ENCODE measurements around the gene PBX3. TPM values are rescaled to one million over a fixed set of nuclear protein-coding genes. Genes with fewer than 3 reads are reported as not detected.

PBX3 gene
- total and polyA plus RNA-seq, 8 donors = 36.3 to 53.6 (median 42.8) TPM

- Histone ChIP-seq H3K9me3 (no peaks in the 10 kb centered on the region), H3K4me1 (no peaks in the 10 kb centered on the region), H3K27me3 (no peaks in the 10 kb centered on the region), H3K27ac (no peak overlapping the region), H3K4me3 (no peak overlapping the region), H3K36me3 (peaks cover 0 to 41% of the 10 kb centered on the region in 2 donors)
- DNase-seq (no peak), ATAC-seq (no peak)
- intact Hi-C loops (cut with DNase I) = no loop called here
- TF ChIP-seq CTCF (IDR thresholded peaks at IDR 0.05) = no peak
Measured at GRCh38 chr9:125963932-125964331, 216.8 kb downstream of the PBX3 start.

DNA sequence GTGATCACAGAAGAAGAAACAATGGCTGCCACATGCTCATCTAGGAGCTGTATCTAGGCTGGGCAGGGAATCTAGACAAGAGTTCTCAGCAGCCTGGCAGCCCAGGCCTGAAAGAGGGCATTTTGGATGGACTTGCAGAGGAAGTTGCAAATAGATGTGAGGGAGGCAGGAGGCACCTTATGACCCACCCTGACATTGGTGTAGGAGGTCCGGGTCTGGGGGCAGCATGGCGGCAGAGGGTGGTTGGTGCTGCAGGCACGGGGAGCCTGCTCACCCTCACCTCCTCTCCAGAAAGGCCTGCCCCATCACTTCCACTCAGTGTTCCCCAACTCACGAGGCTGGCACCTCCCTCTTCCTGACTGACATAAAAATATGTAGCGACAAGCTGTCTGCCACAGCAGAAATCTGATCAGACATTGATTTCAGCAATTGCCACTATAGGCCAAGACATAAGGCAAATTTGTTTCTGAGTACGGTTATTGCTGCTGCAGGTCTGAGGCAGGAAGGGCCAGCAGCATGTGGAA, 217.6 kb downstream of the PBX3 start:
- ATAC-seq (no peak), DNase-seq (no peak)
- H3K9me3 ChIP-seq = no peaks in the 10 kb centered on the region
- intact Hi-C loops (cut with DNase I) = no loop called here
- no peaks in the 10 kb centered on the region for H3K27me3 ChIP-seq
- no peak overlapping the region for H3K4me3 ChIP-seq
- H3K36me3 ChIP-seq = peaks cover 0 to 41% of the 10 kb centered on the region in 2 donors
- no peaks in the 10 kb centered on the region for H3K4me1 ChIP-seq
- no peak overlapping the region for H3K27ac ChIP-seq
- no peak for TF ChIP-seq CTCF (IDR thresholded peaks at IDR 0.05)

- TF ChIP-seq CTCF (IDR thresholded peaks at IDR 0.05) = no peak
- no peak overlapping the region for H3K4me3 ChIP-seq
- no peaks in the 10 kb centered on the region for H3K4me1 ChIP-seq
- no peaks in the 10 kb centered on the region for H3K9me3 ChIP-seq
- no peak for ATAC-seq
- no peaks in the 10 kb centered on the region for H3K27me3 ChIP-seq
- peaks cover 0 to 41% of the 10 kb centered on the region in 2 donors for H3K36me3 ChIP-seq
- intact Hi-C loops (cut with DNase I) = no loop called here
- no peak overlapping the region for H3K27ac ChIP-seq
- DNase-seq = no peak
Measured at GRCh38 chr9:125965477-125965876, 218.3 kb downstream of the PBX3 start.

GRCh38 chr9:125966466-125966865, 219.3 kb downstream of the PBX3 start:
- ATAC-seq = no peak

More at GRCh38 chr9:125966466-125966865, 219.3 kb downstream of the PBX3 start:
- H3K27ac ChIP-seq = no peak overlapping the region
- intact Hi-C loops (cut with DNase I) = no loop called here
- no peaks in the 10 kb centered on the region for H3K9me3 ChIP-seq
- no peaks in the 10 kb centered on the region for H3K4me1 ChIP-seq
- H3K36me3 ChIP-seq = peaks cover 0 to 41% of the 10 kb centered on the region in 2 donors
- no peaks in the 10 kb centered on the region for H3K27me3 ChIP-seq
- H3K4me3 ChIP-seq = no peak overlapping the region
- no peak for TF ChIP-seq CTCF (IDR thresholded peaks at IDR 0.05)
- DNase-seq = no peak

Data from left lung (tissue), 10 donors.